Right lobe of liver (tissue), 4 donors: ENCODE measurements around the gene UQCR11.

Experiments
- CTCF ChIP-seq, 4 donors: fragments of 200-600 bp in 3 of 4; fragments of 450-650 bp in 1 of 4; IDR thresholded peaks; one replicate each; pipeline versions ENCODE4 v1.5.1 to v1.8.0; 2016 to 2022; ENCODE audit warnings: antibody characterized with exemption in 4 of 4, mild to moderate bottlenecking in 2 of 4
- POLR2A ChIP-seq: fragments of 450-650 bp; IDR thresholded peaks from one replicate; pipeline ENCODE4 v1.6.1; 2017; ENCODE audit warnings: antibody characterized with exemption, mild to moderate bottlenecking
- donor health status: DM: no; HTN: no; CAD: no.
- donor health status: DM: no; HTN: no; CAD: no.
- donor health status: DM: no; HTN: yes; CAD: no.

- TF ChIP-seq CTCF (IDR thresholded peaks at IDR 0.05) (no peak), POLR2A (no peak)
Observed at GRCh38 chr19:1630811-1631210, 25.5 kb upstream of the UQCR11 start.
